EL (cell line): ENCODE results near the gene GREM1.

Source experiments
- DNase-seq: peaks from one replicate; pipeline ENCODE4 v3.0.0-alpha.2; 2016

The GREM1 gene

GRCh38 chr15:32790352-32790999 lies 72.7 kb downstream of the GREM1 start:
- peak; percentile 81 for DNase-seq

- DNase-seq: no peak
Observed at GRCh38 chr15:32792436-32792835, 74.6 kb downstream of the GREM1 start.
